ENCODE measurements around the gene NRIP1. TPM values are rescaled to one million over a fixed set of nuclear protein-coding genes. Genes with fewer than 3 reads are reported as not detected.

NRIP1 gene
- total and polyA plus RNA-seq, 2 donors from 2014 or later: 7.4 to 60.4 TPM

- H3K9me3 ChIP-seq (ENCODE audit: control insufficient read depth in 2 of 3, insufficient read depth in 1 of 3, low read length in 3 of 3): no peaks in the 10 kb centered on the region
- DNase-seq (no peak), FAIRE-seq (no peak)
- no peak overlapping the region for H3K27ac ChIP-seq (ENCODE audit: low read depth in 2 of 2, low read length in 2 of 2)
- H3K4me3 ChIP-seq (ENCODE audit: low read length in 3 of 3): no peak overlapping the region
- TF ChIP-seq CTCF (IDR thresholded peaks at IDR 0.05; ENCODE audit: borderline replicate concordance, extremely low read depth, insufficient read depth): no peak
- no peaks in the 10 kb centered on the region for H3K36me3 ChIP-seq (ENCODE audit: control insufficient read depth in 2 of 3, insufficient read depth in 3 of 3, low read length in 3 of 3)
- no peaks in the 10 kb centered on the region for H3K4me1 ChIP-seq (ENCODE audit: control insufficient read depth in 2 of 3, insufficient read depth in 2 of 3, low read depth in 1 of 3, low read length in 3 of 3)
- H3K9ac ChIP-seq (ENCODE audit: low read length in 3 of 3): no peak overlapping the region
- intact Hi-C loops (cut with DNase I): no loop called here
- H3K27me3 ChIP-seq (ENCODE audit: control insufficient read depth, insufficient read depth, low read length): no peaks in the 10 kb centered on the region
Observed at GRCh38 chr21:14981246-14981645, 83.6 kb downstream of the NRIP1 start.

- H3K9me3 ChIP-seq (ENCODE audit: control insufficient read depth in 2 of 3, insufficient read depth in 1 of 3, low read length in 3 of 3): no peaks in the 10 kb centered on the region
- no peaks in the 10 kb centered on the region for H3K36me3 ChIP-seq (ENCODE audit: control insufficient read depth in 2 of 3, insufficient read depth in 3 of 3, low read length in 3 of 3)
- H3K9ac ChIP-seq (ENCODE audit: low read length in 3 of 3): no peak overlapping the region
- FAIRE-seq (no peak), DNase-seq (no peak)
- H3K27ac ChIP-seq (ENCODE audit: low read depth in 2 of 2, low read length in 2 of 2): no peak overlapping the region
- intact Hi-C loops (cut with DNase I): no loop called here
- no peak for TF ChIP-seq CTCF (IDR thresholded peaks at IDR 0.05; ENCODE audit: borderline replicate concordance, extremely low read depth, insufficient read depth)
- no peaks in the 10 kb centered on the region for H3K4me1 ChIP-seq (ENCODE audit: control insufficient read depth in 2 of 3, insufficient read depth in 2 of 3, low read depth in 1 of 3, low read length in 3 of 3)
- no peaks in the 10 kb centered on the region for H3K27me3 ChIP-seq (ENCODE audit: control insufficient read depth, insufficient read depth, low read length)
- H3K4me3 ChIP-seq (ENCODE audit: low read length in 3 of 3): no peak overlapping the region
Observed at GRCh38 chr21:14979264-14979663, 85.5 kb downstream of the NRIP1 start.

GRCh38 chr21:14977814-14978213 is 87.0 kb downstream of the NRIP1 start:
- no peak for DNase-seq
- TF ChIP-seq CTCF (IDR thresholded peaks at IDR 0.05; ENCODE audit: borderline replicate concordance, extremely low read depth, insufficient read depth): no peak
- intact Hi-C loops (cut with DNase I): no loop called here
- no peaks in the 10 kb centered on the region for H3K27me3 ChIP-seq (ENCODE audit: control insufficient read depth, insufficient read depth, low read length)
- H3K9me3 ChIP-seq (ENCODE audit: control insufficient read depth in 2 of 3, insufficient read depth in 1 of 3, low read length in 3 of 3): no peaks in the 10 kb centered on the region
- H3K27ac ChIP-seq (ENCODE audit: low read depth in 2 of 2, low read length in 2 of 2): no peak overlapping the region
- no peak for FAIRE-seq
- H3K9ac ChIP-seq (ENCODE audit: low read length in 3 of 3): no peak overlapping the region
- no peaks in the 10 kb centered on the region for H3K4me1 ChIP-seq (ENCODE audit: control insufficient read depth in 2 of 3, insufficient read depth in 2 of 3, low read depth in 1 of 3, low read length in 3 of 3)
- no peak overlapping the region for H3K4me3 ChIP-seq (ENCODE audit: low read length in 3 of 3)
- H3K36me3 ChIP-seq (ENCODE audit: control insufficient read depth in 2 of 3, insufficient read depth in 3 of 3, low read length in 3 of 3): no peaks in the 10 kb centered on the region

Measured in kidney (tissue), 14 donors.